ENCODE results near the gene PGAM5. TPM values are rescaled to one million over a fixed set of nuclear protein-coding genes. Genes with fewer than 3 reads are reported as not detected.
A peak's percentile ranks its signal among the peaks of the same experiment; 100 is the strongest.

PGAM5 gene
- polyA plus RNA-seq, 1 experiment: 8.9 TPM

- Histone ChIP-seq H3K27ac (ENCODE audit: low read depth, low read length) (peak within 1 kb of the TSS; percentile 93), H3K4me3 (ENCODE audit: low read depth, low read length) (peak within 1 kb of the TSS; percentile 88), H3K9me3 (ENCODE audit: control insufficient read depth, insufficient read depth, low read length) (peaks cover 3% of the 10 kb centered on the region; the same call in 1 of the 2 replicates), H3K27me3 (ENCODE audit: control insufficient read depth, insufficient read depth, low read length) (no peaks in the 10 kb centered on the region)
- POLR2A ChIA-PET: no interaction called here
- CTCF ChIA-PET: no interaction called here
- DNase-seq (ENCODE audit: low read depth, low spot score): no peak
- no peak for TF ChIP-seq CTCF (IDR thresholded peaks at IDR 0.05; ENCODE audit: low read depth, low read length)
Measured at GRCh38 chr12:132761032-132761920, 50.6 kb downstream of the PGAM5 start, which contains the start of gene ANKLE2. ANKLE2 (minus strand) TSS chr12:132761832; CDS start chr12:132761798, 34 bp downstream.

GRCh38 chr12:132761921-132762583 lies 51.4 kb downstream of the PGAM5 start:
- ChIA-PET POLR2A (no interaction called here), CTCF (no interaction called here)
- Histone ChIP-seq H3K27ac (ENCODE audit: low read depth, low read length) (peak overlapping the region; percentile 93), H3K27me3 (ENCODE audit: control insufficient read depth, insufficient read depth, low read length) (no peaks in the 10 kb centered on the region), H3K9me3 (ENCODE audit: control insufficient read depth, insufficient read depth, low read length) (peaks cover 3% of the 10 kb centered on the region; the same call in 1 of the 2 replicates), H3K4me3 (ENCODE audit: low read depth, low read length) (peak overlapping the region; percentile 88)
- DNase-seq (ENCODE audit: low read depth, low spot score): no peak
- TF ChIP-seq CTCF (IDR thresholded peaks at IDR 0.05; ENCODE audit: low read depth, low read length): 0 out of 2 replicates have a peak, but pooled peaks have one; percentile 2

- Histone ChIP-seq H3K27ac (ENCODE audit: low read depth, low read length) (no peak overlapping the region), H3K4me3 (ENCODE audit: low read depth, low read length) (no peak overlapping the region), H3K9me3 (ENCODE audit: control insufficient read depth, insufficient read depth, low read length) (peaks cover 3% of the 10 kb centered on the region; the same call in 1 of the 2 replicates), H3K27me3 (ENCODE audit: control insufficient read depth, insufficient read depth, low read length) (no peaks in the 10 kb centered on the region)
- ChIA-PET CTCF (no interaction called here), POLR2A (no interaction called here)
- DNase-seq (ENCODE audit: low read depth, low spot score): no peak
- TF ChIP-seq CTCF (IDR thresholded peaks at IDR 0.05; ENCODE audit: low read depth, low read length): no peak
Measured at GRCh38 chr12:132764231-132764630, 53.6 kb downstream of the PGAM5 start.

- POLR2A ChIA-PET: no interaction called here
Measured at GRCh38 chr12:132765361-132765760, 54.7 kb downstream of the PGAM5 start.

More at GRCh38 chr12:132765361-132765760, 54.7 kb downstream of the PGAM5 start:
- Histone ChIP-seq H3K27ac (ENCODE audit: low read depth, low read length) (no peak overlapping the region), H3K4me3 (ENCODE audit: low read depth, low read length) (no peak overlapping the region), H3K9me3 (ENCODE audit: control insufficient read depth, insufficient read depth, low read length) (peaks cover 3% of the 10 kb centered on the region; the same call in 1 of the 2 replicates), H3K27me3 (ENCODE audit: control insufficient read depth, insufficient read depth, low read length) (no peaks in the 10 kb centered on the region)
- CTCF ChIA-PET: interaction anchor here (1.0 kb wide), 1 partner anchor 9 kb away, joined by 3 read pairs; no protein-coding TSS in a partner anchor
- TF ChIP-seq CTCF (IDR thresholded peaks at IDR 0.05; ENCODE audit: low read depth, low read length): no peak
- DNase-seq (ENCODE audit: low read depth, low spot score): no peak
